ENCODE results near the gene ADAMTS9.

The ADAMTS9 gene

DNA sequence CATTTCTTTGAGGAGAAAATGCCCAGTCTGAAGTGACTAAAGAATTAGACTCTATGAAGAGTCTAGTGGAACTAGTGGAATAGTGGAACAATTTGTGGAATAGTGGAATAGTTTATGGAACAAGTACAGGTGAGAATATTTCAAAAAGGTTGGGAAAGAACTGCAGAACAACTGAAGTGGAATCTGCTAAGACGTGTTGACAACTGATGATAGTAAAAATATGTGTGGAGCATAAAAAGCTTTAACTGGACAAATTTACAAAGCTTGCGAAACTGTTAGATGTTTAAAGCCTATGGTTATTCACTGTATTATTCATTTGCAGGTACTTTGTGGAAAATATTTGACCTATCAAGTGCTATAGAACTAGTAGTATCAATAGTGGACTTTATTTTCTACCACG, 164.5 kb downstream of the ADAMTS9 start:
- DNase-seq: no peak

- no peak for DNase-seq
These were observed 167.5 kb downstream of the ADAMTS9 start for GRCh38 chr3:64520334-64520733.

DNA sequence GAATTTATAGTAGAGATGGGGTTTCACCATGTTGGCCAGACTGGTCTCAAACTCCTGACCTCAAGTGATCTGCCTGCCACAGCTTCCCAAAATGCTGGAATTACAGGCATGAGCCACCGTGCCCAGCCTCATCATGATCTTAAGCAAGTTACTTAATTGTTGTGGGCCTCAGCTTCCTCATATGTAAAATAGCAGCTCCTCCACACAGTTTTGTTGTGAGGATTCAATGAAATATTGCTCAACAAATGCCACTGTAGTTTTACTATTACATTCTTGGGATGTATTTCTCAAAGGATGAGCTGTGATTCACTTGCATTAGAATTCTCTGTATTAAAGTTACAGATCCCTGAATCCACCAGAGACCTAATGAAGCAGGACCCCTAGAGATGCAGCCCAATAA, 168.8 kb downstream of the ADAMTS9 start:
- no peak for DNase-seq

- DNase-seq: no peak
These were observed 169.3 kb downstream of the ADAMTS9 start for GRCh38 chr3:64518496-64518895.

- no peak for DNase-seq
These were observed 172.9 kb downstream of the ADAMTS9 start for GRCh38 chr3:64514889-64515288.

DNA sequence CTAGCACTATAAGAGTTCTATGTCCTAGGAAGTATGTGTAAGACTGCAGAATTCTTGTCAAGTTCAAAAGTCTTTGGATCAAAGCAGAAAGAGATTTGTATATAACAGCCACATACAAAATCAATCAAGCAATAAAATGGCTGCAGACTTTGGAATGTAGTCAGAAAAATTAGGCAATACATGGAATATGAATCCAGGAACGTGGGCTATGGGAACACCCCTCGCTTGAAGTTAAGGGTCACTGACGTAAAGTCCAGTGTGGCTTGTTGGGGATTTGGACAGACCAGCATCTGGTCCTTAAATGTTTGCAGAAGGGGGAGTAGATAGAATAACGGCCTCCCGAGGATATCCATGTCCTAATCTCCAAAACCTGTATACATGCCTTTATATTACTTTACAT, 178.6 kb downstream of the ADAMTS9 start:
- no peak for DNase-seq

DNA sequence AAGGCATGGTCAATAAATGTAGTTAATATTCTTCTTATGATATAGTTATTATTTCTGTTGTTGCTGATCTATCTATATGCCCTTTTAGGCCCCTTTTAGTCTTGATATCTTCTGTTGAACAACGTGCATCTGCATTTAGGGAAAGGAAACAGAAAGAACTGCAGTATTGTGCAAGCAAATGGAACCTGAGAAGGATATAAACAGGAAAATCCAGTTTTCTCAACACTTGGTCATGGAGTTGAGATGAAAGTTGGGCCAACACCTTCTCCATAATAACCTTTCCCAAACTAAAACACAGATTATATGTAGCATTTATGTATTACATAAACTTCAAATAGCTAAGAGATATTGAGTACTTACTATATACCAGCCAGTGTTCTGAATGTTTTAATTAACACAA, 179.7 kb downstream of the ADAMTS9 start:
- DNase-seq: no peak

GRCh38 chr3:64506255-64506654, 181.5 kb downstream of the ADAMTS9 start:
- DNase-seq: no peak

GRCh38 chr3:64505419-64505818, 182.4 kb downstream of the ADAMTS9 start:
- DNase-seq: no peak

GRCh38 chr3:64502284-64502683, 185.5 kb downstream of the ADAMTS9 start:
- DNase-seq: no peak

- DNase-seq: no peak
These were observed 186.4 kb downstream of the ADAMTS9 start for GRCh38 chr3:64501298-64501906.

- DNase-seq: no peak
These were observed 190.9 kb downstream of the ADAMTS9 start for GRCh38 chr3:64496786-64497490.

DNA sequence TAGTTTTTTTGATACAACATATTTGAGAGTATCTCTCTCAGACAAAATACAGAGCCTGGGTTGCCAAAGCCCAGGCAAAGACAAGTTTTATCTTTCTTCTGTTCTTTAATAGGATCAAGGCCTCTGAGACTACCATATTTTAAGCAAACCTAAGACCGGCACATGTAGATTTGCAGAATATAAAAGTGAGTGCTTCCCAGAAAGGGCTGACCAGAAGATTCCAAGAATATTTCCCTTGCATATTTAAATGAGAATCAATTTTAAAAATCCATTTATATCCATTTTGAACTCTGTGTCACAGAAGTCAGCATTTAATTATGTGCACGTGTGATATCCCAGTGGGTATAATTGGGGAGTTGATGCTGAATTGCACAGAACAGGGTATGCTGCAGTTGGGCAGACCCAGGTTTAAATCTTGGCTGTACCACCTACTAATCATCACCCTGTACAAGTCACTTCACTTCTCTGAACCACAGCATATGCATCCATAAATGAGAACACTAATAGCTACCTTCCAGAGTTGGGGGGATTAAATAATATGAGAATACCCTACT, 191.9 kb downstream of the ADAMTS9 start:
- no peak for DNase-seq

DNA sequence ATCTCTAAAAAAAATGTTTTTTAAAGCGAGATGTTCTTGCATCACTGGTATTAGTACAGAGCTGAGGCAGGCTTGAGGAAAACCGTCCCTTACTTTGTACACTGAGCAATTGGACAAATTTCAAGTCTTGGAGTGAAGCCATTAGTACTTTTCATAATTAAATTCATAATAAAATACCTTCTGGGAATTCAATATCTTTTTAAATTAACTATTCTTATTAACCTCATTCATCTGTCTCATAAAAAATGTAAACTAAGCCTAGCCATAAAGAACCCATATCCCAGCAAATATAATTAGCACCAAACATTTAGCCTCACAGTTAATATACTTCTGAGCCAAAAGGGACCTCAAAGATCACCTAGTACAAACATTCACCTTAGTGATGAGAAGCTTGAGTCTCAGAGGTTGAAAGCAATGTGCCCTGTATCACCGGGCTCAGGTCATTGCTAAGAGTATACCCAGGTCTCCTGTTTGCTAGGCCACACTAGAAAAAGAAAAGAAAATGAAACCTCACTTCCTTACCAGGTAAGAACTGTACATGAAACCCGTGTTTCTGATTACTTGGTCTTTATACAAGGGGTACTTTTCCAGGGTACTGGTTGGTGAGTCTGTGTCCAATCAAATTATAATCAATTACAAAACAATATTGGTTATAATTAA, 192.5 kb downstream of the ADAMTS9 start:
- DNase-seq: no peak

- no peak for DNase-seq
These were observed 193.3 kb downstream of the ADAMTS9 start for GRCh38 chr3:64494526-64494925.

DNA sequence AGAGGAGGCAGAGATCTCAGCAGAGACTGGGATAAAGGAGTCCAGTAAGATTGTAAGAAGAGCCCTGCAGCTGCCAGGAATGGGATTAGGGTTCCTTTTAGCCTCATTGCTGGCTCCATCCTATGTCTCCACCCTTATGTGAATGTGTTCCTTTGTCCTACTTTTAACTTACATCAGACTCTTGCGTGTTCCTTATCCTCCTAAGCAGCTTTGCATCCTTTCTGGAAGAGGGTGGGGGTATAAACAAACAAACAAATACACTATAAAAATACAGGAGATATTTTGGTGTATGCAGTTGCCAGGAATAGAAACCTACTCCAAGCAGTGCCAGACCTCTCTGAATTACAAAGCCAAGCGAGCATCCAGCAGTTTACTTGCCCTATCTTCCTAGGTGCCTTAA, 194.7 kb downstream of the ADAMTS9 start:
- DNase-seq: no peak

DNA sequence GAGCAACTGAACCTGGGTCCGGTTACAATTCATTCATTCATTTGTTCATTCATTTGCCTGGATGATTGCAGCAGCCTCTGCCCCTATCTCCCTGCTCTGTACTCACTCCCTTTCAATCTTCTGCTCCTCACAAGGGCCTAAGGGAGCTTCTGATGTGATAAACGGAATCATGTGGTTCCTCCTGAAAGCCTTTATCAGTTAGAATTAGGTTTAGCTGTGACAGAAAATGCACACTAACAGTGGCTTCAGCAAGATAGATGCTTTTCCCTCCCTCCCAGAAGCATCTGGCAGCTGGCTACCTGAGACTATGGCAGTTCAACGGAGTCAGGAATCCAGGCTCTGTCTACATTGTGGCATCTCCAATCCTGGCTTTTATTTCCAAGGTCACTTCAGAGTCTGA, 196.0 kb downstream of the ADAMTS9 start:
- DNase-seq: no peak

DNA sequence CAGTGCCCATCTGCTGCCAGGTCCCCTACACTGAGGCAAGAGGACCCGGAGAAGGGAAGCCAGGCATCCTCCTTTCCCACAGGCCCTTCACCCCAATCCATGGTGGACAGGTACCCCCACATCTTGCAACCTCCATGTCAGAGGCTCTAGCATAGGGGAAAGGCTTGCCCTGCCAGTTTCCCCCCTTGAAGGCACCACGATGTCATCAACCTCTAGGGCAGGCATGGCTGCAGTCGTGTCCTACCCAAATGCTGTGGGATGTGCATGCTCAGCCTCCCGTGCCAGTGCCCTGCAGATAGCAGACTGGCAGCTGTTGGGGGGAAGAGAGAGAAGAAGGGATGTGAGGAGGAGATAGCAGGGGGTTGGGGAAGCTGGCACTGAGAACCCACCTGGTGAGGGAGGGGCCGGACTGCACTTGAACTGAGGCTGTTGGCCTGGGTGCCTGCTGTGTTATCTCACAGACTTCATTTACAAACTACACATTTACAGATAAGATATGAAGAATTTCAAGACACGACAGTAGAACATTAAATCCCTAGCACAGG, 197.5 kb downstream of the ADAMTS9 start:
- DNase-seq: no peak

- no peak for DNase-seq
These were observed 198.3 kb downstream of the ADAMTS9 start for GRCh38 chr3:64489361-64490044.

DNA sequence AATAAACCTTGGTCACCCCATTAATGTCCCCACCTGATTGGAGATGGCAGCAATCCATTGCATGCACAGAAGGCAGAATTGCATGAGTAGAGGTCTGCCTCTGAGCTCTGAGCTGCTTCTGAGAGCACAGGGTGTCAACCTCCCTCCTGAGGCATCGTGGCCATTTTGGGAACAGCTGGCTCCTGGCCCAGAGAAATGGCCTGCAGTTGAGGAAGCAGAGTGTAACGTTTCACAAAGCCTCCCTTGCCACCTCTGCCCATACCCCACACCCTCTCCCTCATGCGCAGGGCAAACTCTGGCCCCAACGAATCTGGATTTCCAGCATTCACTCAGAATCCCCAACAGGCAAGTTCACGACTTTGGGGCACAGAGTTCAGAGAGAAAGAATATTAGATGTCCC, 198.9 kb downstream of the ADAMTS9 start:
- no peak for DNase-seq

GRCh38 chr3:64484289-64484992, 203.4 kb downstream of the ADAMTS9 start:
- DNase-seq: peak; percentile 83

GRCh38 chr3:64483467-64483866, 204.3 kb downstream of the ADAMTS9 start:
- DNase-seq: no peak

DNA sequence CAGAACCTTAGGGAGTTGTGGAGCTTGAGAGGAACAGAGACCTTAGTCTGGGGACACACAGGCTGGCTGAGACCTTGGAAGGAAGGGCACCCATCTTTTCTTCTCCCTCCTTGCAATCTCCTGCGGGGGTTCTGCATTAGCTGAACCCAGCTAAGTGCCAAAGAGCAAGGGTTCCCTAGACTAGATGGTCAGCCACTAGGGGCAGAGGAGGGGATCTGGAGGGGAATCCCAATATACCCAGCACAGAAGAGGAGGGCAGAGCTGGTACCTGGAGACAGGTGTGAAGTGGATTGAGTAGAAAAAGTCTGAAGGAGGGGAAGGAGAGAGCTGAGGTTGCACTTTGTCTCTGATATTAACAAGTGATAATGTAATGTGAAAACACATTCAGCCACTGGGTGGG, 212.8 kb downstream of the ADAMTS9 start:
- DNase-seq: no peak
